Astrocyte of the cerebellum (primary cell): ENCODE results near the gene CARMIL1.

Experiments used
- DNase-seq: peaks from one replicate; pipeline ENCODE4 v3.0.0-alpha.2; 2011; ENCODE audit warnings: low read depth
- H3K4me3 ChIP-seq: 2 replicates; pipeline ENCODE4 v1.5.1; 2011; ENCODE audit warnings: mild to moderate bottlenecking, low read depth, low read length, moderate library complexity
- CTCF ChIP-seq: IDR thresholded peaks from 2 replicates; pipeline ENCODE4 v1.5.1; 2012; ENCODE audit warnings: low read length, low read depth, moderate library complexity, mild to moderate bottlenecking; ENCODE audit errors: missing control alignments
- in situ Hi-C: cut with HindIII; loops from 2 replicates; pipeline ENCODE4 v1.10.0; 2017; ENCODE audit warnings: low sequenced_read_pairs

CARMIL1 gene

GRCh38 chr6:25490018-25490801 lies 211.0 kb downstream of the CARMIL1 start:
- in situ Hi-C loops: loop anchor here (25.0 kb wide), 1 partner anchor 228 kb away; no protein-coding TSS in a partner anchor
- TF ChIP-seq CTCF: peak; percentile 87
- DNase-seq: peak; percentile 53
- no peak overlapping the region for H3K4me3 ChIP-seq

- TF ChIP-seq CTCF: no peak
- in situ Hi-C loops: loop anchor here (25.0 kb wide), 1 partner anchor 231 kb away; no protein-coding TSS in a partner anchor
- DNase-seq: no peak
- H3K4me3 ChIP-seq: no peak overlapping the region
Measured at GRCh38 chr6:25492951-25493350, 213.8 kb downstream of the CARMIL1 start.

- in situ Hi-C loops: loop anchor here (25.0 kb wide), 1 partner anchor 232 kb away; no protein-coding TSS in a partner anchor
- DNase-seq: no peak
- no peak overlapping the region for H3K4me3 ChIP-seq
- TF ChIP-seq CTCF: no peak
Measured at GRCh38 chr6:25494469-25494868, 215.3 kb downstream of the CARMIL1 start.

GRCh38 chr6:25497383-25498040 lies 218.3 kb downstream of the CARMIL1 start:
- in situ Hi-C loops: loop anchor here (25.0 kb wide), 1 partner anchor 235 kb away; no protein-coding TSS in a partner anchor
- DNase-seq: no peak
- no peak for TF ChIP-seq CTCF
- H3K4me3 ChIP-seq: no peak overlapping the region

GRCh38 chr6:25498505-25498904 lies 219.3 kb downstream of the CARMIL1 start:
- TF ChIP-seq CTCF: no peak
- H3K4me3 ChIP-seq: no peak overlapping the region
- in situ Hi-C loops: loop anchor here (25.0 kb wide), 1 partner anchor 236 kb away; no protein-coding TSS in a partner anchor
- DNase-seq: no peak

GRCh38 chr6:25499615-25500235 lies 220.6 kb downstream of the CARMIL1 start:
- H3K4me3 ChIP-seq: no peak overlapping the region
- in situ Hi-C loops: loop anchor here (25.0 kb wide), 1 partner anchor 237 kb away; no protein-coding TSS in a partner anchor
- peak; percentile 62 for DNase-seq
- TF ChIP-seq CTCF: no peak
